Limb (tissue), 2 donors: ENCODE data around the gene EFTUD2.
"Not testable (repeated sequence)": the region's sequence is repeated elsewhere in the genome, so short reads cannot be mapped to it uniquely, and the experiment has no call there.

Experiments
- DNase-seq, 2 donors: peaks; one replicate each; pipeline ENCODE4 v3.0.0-alpha.2; 2016; ENCODE audit errors: extremely low spot score in 2 of 2

The EFTUD2 gene

DNA sequence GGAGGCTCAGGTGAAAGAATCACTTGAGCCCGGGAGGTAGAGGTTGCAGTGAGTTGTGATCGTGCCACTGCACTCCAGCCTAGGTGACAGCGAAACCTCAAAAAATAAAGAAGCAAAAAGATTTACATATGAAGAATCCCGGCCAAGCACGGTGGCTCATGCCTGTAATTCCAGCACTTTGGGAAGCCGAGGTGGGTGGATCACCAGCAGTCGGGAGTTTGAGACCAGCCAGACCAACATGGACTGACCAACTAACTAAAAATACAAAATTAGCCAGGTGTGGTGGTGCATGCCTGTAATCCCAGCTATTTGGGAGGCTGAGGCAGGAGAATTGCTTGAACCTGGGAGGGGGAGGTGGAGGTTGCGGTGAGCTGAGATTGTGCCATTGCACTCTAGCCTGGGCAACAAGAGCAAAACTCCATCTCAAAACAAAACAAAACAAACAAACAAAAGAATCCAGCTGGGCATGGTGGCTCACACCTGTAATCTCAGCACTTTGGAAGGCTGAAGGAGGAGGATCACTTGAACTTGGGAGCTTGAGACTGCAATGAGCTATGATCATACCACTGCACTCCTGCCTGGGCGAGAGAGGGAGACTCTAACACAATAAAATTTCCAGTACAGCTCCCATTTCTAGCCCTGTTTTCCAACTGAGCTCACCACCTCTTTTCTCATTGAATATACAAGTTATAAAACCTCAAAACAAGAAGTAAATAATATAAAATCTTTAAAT is 90.4 kb downstream of the EFTUD2 start:
- not testable (repeated sequence) for DNase-seq

DNA sequence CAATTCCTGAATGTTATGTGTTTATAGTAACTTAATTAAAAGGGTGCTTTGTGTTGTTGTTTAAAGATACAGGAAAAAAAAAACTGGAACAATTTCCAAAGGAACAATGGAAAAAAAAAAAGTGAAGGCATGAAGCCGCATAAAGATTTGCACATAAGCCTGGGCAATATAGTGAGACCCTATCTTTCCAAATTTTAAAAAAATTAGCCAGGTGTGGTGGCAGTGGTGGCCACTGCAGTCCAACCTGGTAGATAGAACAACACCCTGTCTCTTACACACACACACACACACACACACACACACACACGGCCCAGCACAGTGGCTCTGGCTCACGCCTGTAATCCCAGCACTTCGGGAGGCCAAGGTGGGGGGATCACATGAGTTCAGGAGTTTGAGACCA is 91.1 kb downstream of the EFTUD2 start:
- DNase-seq: no peak

DNA sequence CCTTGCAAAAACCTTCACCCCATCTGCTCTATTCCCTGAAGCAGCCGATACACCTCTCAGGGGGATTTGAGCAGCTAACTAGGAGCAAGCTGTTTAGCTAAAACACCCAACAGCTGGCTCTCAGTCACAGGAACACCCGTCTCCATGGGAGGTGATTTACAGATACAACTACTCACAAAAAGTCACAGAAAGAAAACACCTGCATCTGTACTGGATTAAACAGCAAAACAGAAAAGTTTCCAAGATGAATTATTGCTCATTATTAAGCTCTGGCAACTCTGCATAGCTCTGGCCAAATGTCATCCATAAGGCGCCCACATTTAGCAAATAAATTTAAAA is 91.5 kb downstream of the EFTUD2 start:
- no peak for DNase-seq

GRCh38 chr17:44807093-44807816 is 92.0 kb downstream of the EFTUD2 start:
- no peak for DNase-seq

- no peak for DNase-seq
Observed at GRCh38 chr17:44804302-44805089, 94.7 kb downstream of the EFTUD2 start.

DNA sequence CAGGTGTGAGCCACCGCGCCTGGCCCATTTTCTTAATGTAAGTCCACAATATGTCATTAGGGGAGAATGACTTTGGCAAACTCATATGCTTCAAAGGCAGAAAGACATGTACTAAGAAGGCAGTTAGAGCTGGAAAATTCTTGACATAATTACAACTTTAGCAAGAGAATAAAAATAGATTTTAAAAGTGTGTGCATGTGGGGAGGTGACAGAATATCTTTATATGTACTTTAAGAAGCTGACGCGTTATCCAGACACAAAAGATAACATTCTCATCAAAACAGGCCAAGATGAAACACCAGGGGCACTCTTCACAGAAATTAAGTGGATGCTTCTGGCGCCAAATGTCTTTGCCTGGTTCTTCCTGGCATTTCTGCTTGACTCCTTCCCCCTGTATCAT is 97.4 kb downstream of the EFTUD2 start:
- no peak for DNase-seq
